ENCODE measurements around the gene PRPF40B.

The PRPF40B gene

GRCh38 chr12:49623142-49623904, at the start of gene PRPF40B:
Gene PRPF40B (plus strand): TSS chr12:49623561. CDS start chr12:49623591, 30 bp downstream.
- DNase-seq (ENCODE audit: low read depth): no peak
- peak within 1 kb of the TSS; percentile 73 for H3K4me3 ChIP-seq (ENCODE audit: low read length)
- TF ChIP-seq CTCF (conservative IDR thresholded peaks at IDR 0.05; ENCODE audit: low read depth, low read length): peak; percentile 45

- no peak for TF ChIP-seq CTCF (conservative IDR thresholded peaks at IDR 0.05; ENCODE audit: low read depth, low read length)
- DNase-seq (ENCODE audit: low read depth): no peak
Observed at GRCh38 chr12:49577589-49578315, 45.6 kb upstream of the PRPF40B start.

GRCh38 chr12:49578471-49579112, 44.8 kb upstream of the PRPF40B start:
- H3K4me3 ChIP-seq (ENCODE audit: low read length): no peak overlapping the region
- no peak for DNase-seq (ENCODE audit: low read depth)
- TF ChIP-seq CTCF (conservative IDR thresholded peaks at IDR 0.05; ENCODE audit: low read depth, low read length): no peak

More at GRCh38 chr12:49577589-49578315, 45.6 kb upstream of the PRPF40B start:
- H3K4me3 ChIP-seq (ENCODE audit: low read length): no peak overlapping the region

- DNase-seq (ENCODE audit: low read depth): peak; percentile 27
- peak; percentile 96 for TF ChIP-seq CTCF (conservative IDR thresholded peaks at IDR 0.05; ENCODE audit: low read depth, low read length)
- no peak overlapping the region for H3K4me3 ChIP-seq (ENCODE audit: low read length)
Observed at GRCh38 chr12:49580572-49581535, 42.5 kb upstream of the PRPF40B start.

- TF ChIP-seq CTCF (conservative IDR thresholded peaks at IDR 0.05; ENCODE audit: low read depth, low read length): no peak
- no peak for DNase-seq (ENCODE audit: low read depth)
- H3K4me3 ChIP-seq (ENCODE audit: low read length): no peak overlapping the region
Observed at GRCh38 chr12:49582201-49582600, 41.2 kb upstream of the PRPF40B start.

- no peak overlapping the region for H3K4me3 ChIP-seq (ENCODE audit: low read length)
- no peak for DNase-seq (ENCODE audit: low read depth)
- no peak for TF ChIP-seq CTCF (conservative IDR thresholded peaks at IDR 0.05; ENCODE audit: low read depth, low read length)
Observed at GRCh38 chr12:49582850-49583249, 40.5 kb upstream of the PRPF40B start.

Data from retinal pigment epithelial cell (primary cell).